ENCODE measurements around the gene AOC2.
"Not testable (repeated sequence)": the region's sequence is repeated elsewhere in the genome, so short reads cannot be mapped to it uniquely, and the experiment has no call there.

Gene AOC2

GRCh38 chr17:42894283-42895184 lies 50.2 kb downstream of the AOC2 start:
- Histone ChIP-seq H3K4me3 (ENCODE audit: low read depth, low read length) (no peak overlapping the region), H3K4me1 (no peaks in the 10 kb centered on the region), H3K9me3 (no peaks in the 10 kb centered on the region), H3K27me3 (peaks cover 25% of the 10 kb centered on the region), H3K36me3 (no peaks in the 10 kb centered on the region)
- DNase-seq = no peak
- TF ChIP-seq CTCF (IDR thresholded peaks at IDR 0.05; ENCODE audit: low read depth, low read length) = no peak

- no peak for TF ChIP-seq CTCF (IDR thresholded peaks at IDR 0.05; ENCODE audit: low read depth, low read length)
- no peaks in the 10 kb centered on the region; the same call in 1 of the 2 replicates for H3K9me3 ChIP-seq
- H3K4me3 ChIP-seq (ENCODE audit: low read depth, low read length) = no peak overlapping the region
- no peak for DNase-seq
- no peaks in the 10 kb centered on the region for H3K4me1 ChIP-seq
- H3K27me3 ChIP-seq = peaks cover 31% of the 10 kb centered on the region
- H3K36me3 ChIP-seq = no peaks in the 10 kb centered on the region
Observed at GRCh38 chr17:42895185-42895555, 50.8 kb downstream of the AOC2 start.

GRCh38 chr17:42898147-42898811 lies 53.9 kb downstream of the AOC2 start:
- Histone ChIP-seq H3K27me3 (peaks cover 42% of the 10 kb centered on the region), H3K4me1 (no peaks in the 10 kb centered on the region), H3K4me3 (ENCODE audit: low read depth, low read length) (no peak overlapping the region), H3K9me3 (no peaks in the 10 kb centered on the region; the same call in 1 of the 2 replicates), H3K36me3 (no peaks in the 10 kb centered on the region)
- no peak for TF ChIP-seq CTCF (IDR thresholded peaks at IDR 0.05; ENCODE audit: low read depth, low read length)
- DNase-seq = no peak

GRCh38 chr17:42899981-42900380 lies 55.6 kb downstream of the AOC2 start:
- H3K4me1 ChIP-seq, H3K9me3 ChIP-seq: not testable (repeated sequence)

More at GRCh38 chr17:42899981-42900380, 55.6 kb downstream of the AOC2 start:
- H3K36me3 ChIP-seq; DNase-seq; H3K4me3 ChIP-seq (ENCODE audit: low read depth, low read length): not testable (repeated sequence)
- peaks cover 32% of the 10 kb centered on the region for H3K27me3 ChIP-seq
